Measurements from ENCODE around the gene PHACTR4. TPM values are rescaled to one million over a fixed set of nuclear protein-coding genes. Genes with fewer than 3 reads are reported as not detected.
"Not testable (repeated sequence)": the region's sequence is repeated elsewhere in the genome, so short reads cannot be mapped to it uniquely, and the experiment has no call there.

The PHACTR4 gene
- total and polyA plus RNA-seq, 2 of the 4 experiments (the other 2 are of a cell fraction) = 7.5 to 15.0 TPM

DNA sequence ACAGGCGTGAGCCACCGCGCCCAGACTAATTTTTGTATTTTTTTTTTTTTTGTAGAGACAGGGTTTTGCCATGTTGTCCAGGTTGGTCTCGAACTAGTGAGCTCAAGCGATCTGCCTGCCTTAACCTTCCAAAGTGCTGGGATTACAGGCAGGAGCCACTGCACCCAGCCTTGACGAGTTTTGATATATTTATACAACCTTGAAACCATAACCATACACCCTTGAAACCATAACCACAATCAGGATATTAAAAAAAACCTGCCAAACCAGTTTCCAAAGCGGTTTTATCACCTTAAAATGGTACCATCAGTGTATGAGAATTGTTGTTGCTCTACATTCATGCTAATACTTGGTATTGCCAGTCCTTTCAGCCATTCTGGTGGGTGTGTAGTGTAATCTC, 3.7 kb upstream of the PHACTR4 start:
- H3K79me1 ChIP-seq (ENCODE audit: low read depth in 1 of 2, low read length in 2 of 2) = peaks cover 3 to 8% of the 10 kb centered on the region in 2 experiments; a peak in 3 of 4 replicates
- no peak overlapping the region for H3K4me3 ChIP-seq (ENCODE audit: insufficient read depth, low read depth, low read length)
- H3K4ac ChIP-seq (ENCODE audit: low read depth, low read length) = no peak overlapping the region
- intact Hi-C loops (cut with micrococcal nuclease) = no loop called here
- no peak overlapping the region for H4K5ac ChIP-seq (ENCODE audit: low read depth, low read length)
- no peaks in the 10 kb centered on the region; the same call in 1 of the 2 replicates for H3K36me3 ChIP-seq (ENCODE audit: control insufficient read depth, insufficient read depth, low read length)
- BruUV-seq (replicated peaks) = no TSS peak
- H3K23ac ChIP-seq (ENCODE audit: low read depth, low read length) = no peak overlapping the region
- POLR2A ChIA-PET (ENCODE audit: unreplicated experiment) = interaction anchor here (0.5 kb wide), 1 partner anchor 147 kb away, joined by 3 read pairs; no protein-coding TSS in a partner anchor
- CTCF ChIA-PET = no interaction called here
- H3K14ac ChIP-seq (replicated peaks; ENCODE audit: low read depth, low read length) = no peak overlapping the region
- no peak overlapping the region for H4K91ac ChIP-seq (ENCODE audit: insufficient read depth, low read depth, low read length)
- H3K4me1 ChIP-seq (ENCODE audit: control insufficient read depth, insufficient read depth, low read length) = 0 out of 2 replicates have a peak, but pooled peaks cover 2% of the 10 kb centered on the region
- H2BK5ac ChIP-seq (ENCODE audit: low read depth, low read length, poor library complexity, severe bottlenecking) = no peak overlapping the region
- H3K4me2 ChIP-seq (ENCODE audit: low read depth, low read length) = no peak overlapping the region
- no peak overlapping the region for H3K27ac ChIP-seq (ENCODE audit: insufficient read depth, low read length)
- H2AK9ac ChIP-seq (replicated peaks; ENCODE audit: low read depth, low read length, poor library complexity) = no peak overlapping the region
- no peak overlapping the region for H3K56ac ChIP-seq (ENCODE audit: extremely low read depth, insufficient read depth, low read length)
- in situ Hi-C loops (cut with MboI; ENCODE audit: low sequenced_read_pairs) = loop anchor here (10.0 kb wide), 1 partner anchor 239 kb away; no protein-coding TSS in a partner anchor
- H2AK5ac ChIP-seq (ENCODE audit: low read depth, low read length) = no peak overlapping the region
- ATAC-seq (ENCODE audit: low read depth) (no peak), DNase-seq (no peak)
- H3K9ac ChIP-seq (ENCODE audit: low read depth, low read length) = no peak overlapping the region
- H4K8ac ChIP-seq (ENCODE audit: low read depth in 2 of 2, low read length in 2 of 2) = no peak overlapping the region
- H3K9me3 ChIP-seq (ENCODE audit: control insufficient read depth, insufficient read depth, low read length) = no peaks in the 10 kb centered on the region
- H2BK20ac ChIP-seq (ENCODE audit: low read depth, low read length) = no peak overlapping the region
- H3K9me1 ChIP-seq (ENCODE audit: insufficient read depth, low read length) = peaks cover 2% of the 10 kb centered on the region; the same call in 1 of the 2 replicates
- no peak overlapping the region for H2BK120ac ChIP-seq (ENCODE audit: low read depth, low read length)
- no CpG with 5 or more reads among the region's 7 CpGs for WGBS, 2 experiments (ENCODE audit: extremely low coverage in 2 of 2, insufficient read length in 1 of 2)
- dilution Hi-C loops (cut with HindIII; ENCODE audit: low sequenced_read_pairs, unreplicated experiment) = no loop called here
- TF ChIP-seq NFE2L2 (IDR thresholded peaks at IDR 0.05; ENCODE audit: low read depth, low read length) (no peak), RFX5 (IDR thresholded peaks at IDR 0.05; ENCODE audit: low read depth, low read length) (no peak), CTCF (conservative IDR thresholded peaks at IDR 0.05; ENCODE audit: low read depth, low read length) (no peak), BHLHE40 (IDR thresholded peaks at IDR 0.05; ENCODE audit: low read depth, low read length) (no peak), RCOR1 (IDR thresholded peaks at IDR 0.05; ENCODE audit: insufficient replicate concordance, low read length) (no peak)
- H2BK15ac ChIP-seq (ENCODE audit: low read depth, low read length) = no peak overlapping the region
- H3K27me3 ChIP-seq (ENCODE audit: control insufficient read depth, insufficient read depth, low read length) = peaks cover 5% of the 10 kb centered on the region
- no peaks in the 10 kb centered on the region for H4K20me1 ChIP-seq (ENCODE audit: insufficient read depth, low read length)
- H2AFZ ChIP-seq (replicated peaks; ENCODE audit: low read length, poor library complexity) = no peak overlapping the region
- H3K18ac ChIP-seq (ENCODE audit: low read depth, low read length) = no peak overlapping the region

- H2BK120ac ChIP-seq (ENCODE audit: low read depth, low read length); H2BK20ac ChIP-seq (ENCODE audit: low read depth, low read length); H3K27me3 ChIP-seq (ENCODE audit: control insufficient read depth, insufficient read depth, low read length); H4K20me1 ChIP-seq (ENCODE audit: insufficient read depth, low read length); ATAC-seq (ENCODE audit: low read depth); H4K91ac ChIP-seq (ENCODE audit: insufficient read depth, low read depth, low read length); H3K9ac ChIP-seq (ENCODE audit: low read depth, low read length); H3K18ac ChIP-seq (ENCODE audit: low read depth, low read length); H2AK9ac ChIP-seq (replicated peaks; ENCODE audit: low read depth, low read length, poor library complexity); H3K4me2 ChIP-seq (ENCODE audit: low read depth, low read length); DNase-seq; H3K4me1 ChIP-seq (ENCODE audit: control insufficient read depth, insufficient read depth, low read length); H2BK5ac ChIP-seq (ENCODE audit: low read depth, low read length, poor library complexity, severe bottlenecking); H3K9me3 ChIP-seq (ENCODE audit: control insufficient read depth, insufficient read depth, low read length); H3K4ac ChIP-seq (ENCODE audit: low read depth, low read length); BruUV-seq (replicated peaks); H3K23ac ChIP-seq (ENCODE audit: low read depth, low read length); H3K36me3 ChIP-seq (ENCODE audit: control insufficient read depth, insufficient read depth, low read length); H2AK5ac ChIP-seq (ENCODE audit: low read depth, low read length); H3K4me3 ChIP-seq (ENCODE audit: insufficient read depth, low read depth, low read length); POLR2A ChIA-PET (ENCODE audit: unreplicated experiment); H3K9me1 ChIP-seq (ENCODE audit: insufficient read depth, low read length); dilution Hi-C loops (cut with HindIII; ENCODE audit: low sequenced_read_pairs, unreplicated experiment); H3K27ac ChIP-seq (ENCODE audit: insufficient read depth, low read length); H3K14ac ChIP-seq (replicated peaks; ENCODE audit: low read depth, low read length): not testable (repeated sequence)
- 99% methylated on average over 8 of the region's 15 CpGs; no CpG with 5 or more reads in 1 of the 2 experiments for WGBS, 2 experiments (ENCODE audit: extremely low coverage in 2 of 2, insufficient read length in 1 of 2)
- H2AFZ ChIP-seq (replicated peaks; ENCODE audit: low read length, poor library complexity) = peak overlapping the region; percentile 99
- peaks cover 15 to 24% of the 10 kb centered on the region in 2 experiments for H3K79me1 ChIP-seq (ENCODE audit: low read depth in 1 of 2, low read length in 2 of 2)
- CTCF ChIA-PET = interaction anchor here (2.7 kb wide), 1 partner anchor 9 kb away, joined by 11 read pairs; no protein-coding TSS in a partner anchor
- 0 out of 2 replicates have a peak overlapping the region, but pooled peaks have one; percentile 53 for H3K56ac ChIP-seq (ENCODE audit: extremely low read depth, insufficient read depth, low read length)
- H2BK15ac ChIP-seq (ENCODE audit: low read depth, low read length) = 0 out of 3 replicates have a peak overlapping the region, but pooled peaks have one; percentile 83
- intact Hi-C loops (cut with micrococcal nuclease) = loop anchor here (1.0 to 2.0 kb wide), 2 partner anchors 14 to 120 kb away; no protein-coding TSS in a partner anchor
- in situ Hi-C loops (cut with MboI; ENCODE audit: low sequenced_read_pairs) = loop anchor here (10.0 kb wide), 1 partner anchor 236 kb away; no protein-coding TSS in a partner anchor
- peak overlapping the region; percentile 88; the same call in 1 of the 2 replicates for H4K5ac ChIP-seq (ENCODE audit: low read depth, low read length)
- H4K8ac ChIP-seq (ENCODE audit: low read depth in 2 of 2, low read length in 2 of 2) = peak overlapping the region; percentile 88 to 98
Measured at GRCh38 chr1:28368608-28369007, 932 bp upstream of the PHACTR4 start.
